Ovary (tissue), 3 donors: Measurements from ENCODE around the gene SMAD1.

ENCODE experiments used
- POLR2A ChIP-seq: fragments of 450-650 bp; IDR thresholded peaks from one replicate; pipeline ENCODE4 v1.6.1; 2017; ENCODE audit warnings: antibody characterized with exemption, mild to moderate bottlenecking, moderate library complexity
- TF ChIP-seq, protein P1 (sequence below), 3 donors: fragments of 450-650 bp in 2 of 3; fragments of 200-600 bp in 1 of 3; IDR thresholded peaks; one replicate each; pipeline versions ENCODE4 v1.5.1 to v1.8.0; 2016 to 2022; ENCODE audit warnings: antibody characterized with exemption in 3 of 3, mild to moderate bottlenecking in 1 of 3
- donor health status: DM: no; HTN: no; CAD: no.

DNA sequence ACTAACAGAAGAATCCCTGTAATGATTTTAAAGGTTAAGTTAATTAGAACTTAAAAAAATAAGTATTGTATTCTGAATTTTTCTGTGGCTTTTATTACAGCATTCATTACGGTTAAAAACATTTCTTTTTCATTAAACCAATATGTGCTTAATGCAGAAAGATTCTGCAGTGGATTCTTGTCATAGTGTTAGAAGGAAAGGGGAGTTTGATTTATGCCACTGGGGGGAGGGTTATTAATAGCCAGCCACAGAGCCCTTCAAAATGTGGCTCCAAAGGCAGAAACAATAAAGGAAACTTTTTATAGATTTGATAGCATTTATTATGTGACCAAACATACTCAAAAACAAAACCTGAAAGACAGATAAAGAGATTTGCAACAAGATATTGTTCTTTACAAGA, 9.1 kb downstream of the SMAD1 start:
- TF ChIP-seq, protein P1, sequence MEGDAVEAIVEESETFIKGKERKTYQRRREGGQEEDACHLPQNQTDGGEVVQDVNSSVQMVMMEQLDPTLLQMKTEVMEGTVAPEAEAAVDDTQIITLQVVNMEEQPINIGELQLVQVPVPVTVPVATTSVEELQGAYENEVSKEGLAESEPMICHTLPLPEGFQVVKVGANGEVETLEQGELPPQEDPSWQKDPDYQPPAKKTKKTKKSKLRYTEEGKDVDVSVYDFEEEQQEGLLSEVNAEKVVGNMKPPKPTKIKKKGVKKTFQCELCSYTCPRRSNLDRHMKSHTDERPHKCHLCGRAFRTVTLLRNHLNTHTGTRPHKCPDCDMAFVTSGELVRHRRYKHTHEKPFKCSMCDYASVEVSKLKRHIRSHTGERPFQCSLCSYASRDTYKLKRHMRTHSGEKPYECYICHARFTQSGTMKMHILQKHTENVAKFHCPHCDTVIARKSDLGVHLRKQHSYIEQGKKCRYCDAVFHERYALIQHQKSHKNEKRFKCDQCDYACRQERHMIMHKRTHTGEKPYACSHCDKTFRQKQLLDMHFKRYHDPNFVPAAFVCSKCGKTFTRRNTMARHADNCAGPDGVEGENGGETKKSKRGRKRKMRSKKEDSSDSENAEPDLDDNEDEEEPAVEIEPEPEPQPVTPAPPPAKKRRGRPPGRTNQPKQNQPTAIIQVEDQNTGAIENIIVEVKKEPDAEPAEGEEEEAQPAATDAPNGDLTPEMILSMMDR (IDR thresholded peaks at IDR 0.05) = no peak
- no peak for TF ChIP-seq POLR2A
